HG03097 (cell line): ENCODE measurements around the gene ANKRD13A.
A peak's percentile ranks its signal among the peaks of the same experiment; 100 is the strongest.

Experiments
- ATAC-seq: cut with Tn5 transposase; IDR thresholded peaks from one replicate; pipeline ENCODE4 v1.9.1; 2021; ENCODE audit not compliant: unreplicated experiment, low FRiP score

The ANKRD13A gene

DNA sequence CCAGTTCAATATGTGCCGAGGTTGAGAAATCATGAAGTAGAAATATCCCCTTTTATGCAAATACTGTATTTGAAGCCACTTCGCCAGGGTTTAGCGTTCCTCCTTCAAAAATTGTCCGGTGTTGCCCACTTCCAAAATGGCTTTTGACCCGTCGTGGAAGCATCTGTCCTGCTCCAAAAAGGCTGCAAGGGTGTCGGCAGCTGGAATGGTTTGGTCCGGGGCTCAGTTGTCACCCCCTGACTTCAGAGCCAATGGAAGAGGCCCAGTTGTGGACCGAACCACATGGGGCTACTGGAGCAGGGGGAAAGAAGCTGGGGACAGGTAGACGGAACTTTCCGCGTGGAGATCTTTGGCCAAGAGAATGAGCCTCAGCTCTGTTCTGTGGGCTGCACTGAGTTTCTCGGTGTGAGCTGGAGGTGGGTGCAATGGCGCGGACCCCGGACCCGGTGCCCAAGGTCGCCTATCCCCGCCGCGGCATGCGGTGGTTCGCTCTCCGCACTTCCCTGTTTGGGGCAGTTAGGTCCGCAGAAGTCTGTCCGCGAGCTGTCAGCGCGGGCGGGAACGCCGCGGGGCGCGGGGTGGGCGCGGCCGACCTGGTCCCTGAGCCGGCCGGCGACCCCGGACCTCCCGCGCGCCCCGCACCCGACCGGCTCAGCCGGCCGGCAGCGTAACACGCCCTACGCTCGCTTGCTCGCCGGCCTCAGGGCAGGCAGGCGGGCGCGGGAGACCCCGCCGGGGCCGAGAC, at the start of gene ANKRD13A:
Gene ANKRD13A (plus strand): TSS at position 527 of the 745 bp plus-strand sequence. CDS start 259 bp downstream, outside the sequence.
- peak; percentile 49 for ATAC-seq

DNA sequence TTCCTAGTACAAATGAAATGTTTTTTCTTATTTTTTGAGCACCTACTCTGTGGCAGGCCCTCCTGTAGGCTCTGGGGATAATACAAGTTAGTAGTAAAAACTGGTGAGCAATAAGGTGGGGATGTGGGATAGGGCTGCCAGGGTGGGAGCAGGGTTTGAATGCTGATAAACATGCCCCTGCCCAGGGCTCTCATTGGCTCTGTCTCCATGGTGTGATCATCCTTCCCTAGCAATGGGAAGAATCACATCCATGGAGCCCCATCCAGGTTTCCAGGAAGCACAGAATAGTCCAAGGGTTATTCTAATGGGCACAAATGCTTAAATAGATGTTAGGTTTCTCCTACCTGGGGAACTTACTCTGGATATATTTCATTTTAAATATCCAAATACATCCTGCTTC, 48.6 kb upstream of the ANKRD13A start:
- ATAC-seq: no peak

- no peak for ATAC-seq
Measured at GRCh38 chr12:109951136-109951535, 48.1 kb upstream of the ANKRD13A start.

DNA sequence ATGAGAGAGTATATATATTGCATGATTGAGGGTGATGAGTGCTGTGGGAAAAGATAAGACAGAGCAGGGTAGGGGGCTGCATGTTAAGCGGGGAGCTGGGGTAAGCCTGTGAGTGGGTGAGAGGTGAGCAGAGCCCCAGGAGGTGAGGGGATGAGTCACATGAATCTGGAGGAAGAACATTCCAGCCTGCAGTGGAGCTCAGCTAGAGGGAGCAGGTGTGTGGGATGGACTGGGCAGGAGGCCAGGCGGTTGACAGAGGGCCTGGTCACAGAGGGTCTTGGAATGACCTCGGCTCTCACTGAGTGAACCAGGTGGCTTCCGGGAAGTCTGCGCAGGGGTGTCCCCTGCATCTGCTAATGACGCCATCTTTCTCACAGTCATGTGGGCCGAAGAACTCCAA, 47.5 kb upstream of the ANKRD13A start:
- ATAC-seq: no peak

GRCh38 chr12:109952160-109952858, 46.9 kb upstream of the ANKRD13A start:
- peak; percentile 57 for ATAC-seq

DNA sequence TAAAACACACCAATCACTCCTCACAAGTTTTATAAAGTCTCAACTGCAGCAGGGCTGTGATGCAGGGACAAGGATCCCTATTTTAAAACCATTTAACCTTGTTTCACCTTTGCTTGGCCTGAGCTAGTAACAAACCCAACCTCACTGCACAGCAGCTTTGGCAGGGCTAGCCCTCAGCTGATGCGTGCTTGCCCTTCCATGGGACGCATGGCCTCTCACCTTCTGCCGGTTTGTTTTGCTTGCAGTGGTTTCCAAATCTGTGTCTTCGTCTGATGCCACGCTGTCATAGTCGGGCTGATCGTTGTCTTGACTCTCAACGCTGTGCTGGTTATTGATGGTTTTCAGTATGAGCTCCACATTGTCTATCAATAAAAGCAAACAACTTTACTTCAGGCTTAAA, 46.4 kb upstream of the ANKRD13A start:
- ATAC-seq: no peak

- ATAC-seq: no peak
Measured at GRCh38 chr12:109953656-109954055, 45.6 kb upstream of the ANKRD13A start.

- ATAC-seq: no peak
Measured at GRCh38 chr12:109958374-109958773, 40.9 kb upstream of the ANKRD13A start.

- ATAC-seq: no peak
Measured at GRCh38 chr12:109959411-109960093, 39.7 kb upstream of the ANKRD13A start.

DNA sequence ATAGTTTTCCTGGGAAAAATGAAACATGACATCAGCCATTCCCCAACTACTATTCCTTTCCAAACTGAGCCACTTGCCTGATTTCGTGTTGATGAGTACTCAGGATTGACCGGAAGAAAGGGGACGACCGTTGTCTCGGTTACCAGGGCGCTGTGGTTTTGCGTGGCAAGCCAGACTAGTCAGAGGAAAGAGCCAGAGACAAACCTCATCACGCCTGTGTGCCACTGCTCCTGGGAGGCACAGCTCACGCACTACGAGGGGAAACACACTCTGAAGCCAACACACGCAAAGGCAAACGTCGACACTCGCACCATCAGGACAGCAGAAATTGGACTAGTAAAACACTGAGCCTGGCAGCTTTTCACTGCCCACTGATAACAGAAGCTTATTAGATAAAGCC, 38.0 kb upstream of the ANKRD13A start:
- no peak for ATAC-seq

DNA sequence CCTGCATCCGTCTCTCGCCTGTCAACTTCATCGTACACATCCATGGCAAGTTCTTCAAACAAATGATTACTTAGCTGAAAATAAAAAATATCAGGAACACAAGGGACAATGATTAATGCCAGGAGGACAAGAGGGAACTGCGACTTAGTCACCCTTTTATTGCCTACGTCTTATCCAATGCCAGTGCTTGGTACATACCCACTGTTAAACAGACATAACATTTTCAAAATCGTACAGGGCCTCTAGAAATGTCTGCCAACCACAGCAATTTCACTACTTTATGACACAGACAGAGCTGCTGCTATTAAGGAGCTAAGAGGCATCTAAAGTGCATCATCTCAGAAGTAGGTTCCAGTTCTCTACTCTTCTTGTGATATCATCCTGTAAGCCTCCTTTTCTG, 37.6 kb upstream of the ANKRD13A start:
- no peak for ATAC-seq

- ATAC-seq: no peak
Measured at GRCh38 chr12:109962398-109962797, 36.8 kb upstream of the ANKRD13A start.

DNA sequence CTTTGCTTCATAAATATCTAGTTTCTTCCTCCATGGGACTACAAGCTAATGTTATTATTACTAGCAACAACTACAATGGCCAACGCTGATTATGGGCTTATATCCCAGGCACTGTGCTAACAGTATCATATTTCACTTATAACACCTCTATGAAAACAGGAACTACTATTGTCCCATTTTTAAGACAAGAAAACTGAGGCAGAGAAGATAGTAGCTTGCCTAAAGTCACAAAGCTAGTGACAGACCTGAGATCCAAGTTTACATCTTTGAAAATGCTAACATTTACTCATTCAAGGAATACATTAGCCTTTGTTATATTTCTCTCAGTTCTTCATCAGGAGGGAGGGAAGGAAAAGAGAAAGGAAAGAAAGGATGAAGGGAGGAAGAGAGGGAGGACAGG, 35.9 kb upstream of the ANKRD13A start:
- ATAC-seq: no peak

GRCh38 chr12:109963743-109964429, 35.3 kb upstream of the ANKRD13A start:
- ATAC-seq: no peak

- no peak for ATAC-seq
Measured at GRCh38 chr12:109966546-109966945, 32.7 kb upstream of the ANKRD13A start.

- no peak for ATAC-seq
Measured at GRCh38 chr12:109967383-109968031, 31.7 kb upstream of the ANKRD13A start.

GRCh38 chr12:109968032-109968420, 31.2 kb upstream of the ANKRD13A start:
- no peak for ATAC-seq

GRCh38 chr12:109968801-109969200, 30.4 kb upstream of the ANKRD13A start:
- no peak for ATAC-seq

- ATAC-seq: no peak
Measured at GRCh38 chr12:109972821-109973220, 26.4 kb upstream of the ANKRD13A start.

GRCh38 chr12:109981311-109981710, 17.9 kb upstream of the ANKRD13A start:
- ATAC-seq: no peak
